ENCODE results near the gene CSNK1G2.

The CSNK1G2 gene

DNA sequence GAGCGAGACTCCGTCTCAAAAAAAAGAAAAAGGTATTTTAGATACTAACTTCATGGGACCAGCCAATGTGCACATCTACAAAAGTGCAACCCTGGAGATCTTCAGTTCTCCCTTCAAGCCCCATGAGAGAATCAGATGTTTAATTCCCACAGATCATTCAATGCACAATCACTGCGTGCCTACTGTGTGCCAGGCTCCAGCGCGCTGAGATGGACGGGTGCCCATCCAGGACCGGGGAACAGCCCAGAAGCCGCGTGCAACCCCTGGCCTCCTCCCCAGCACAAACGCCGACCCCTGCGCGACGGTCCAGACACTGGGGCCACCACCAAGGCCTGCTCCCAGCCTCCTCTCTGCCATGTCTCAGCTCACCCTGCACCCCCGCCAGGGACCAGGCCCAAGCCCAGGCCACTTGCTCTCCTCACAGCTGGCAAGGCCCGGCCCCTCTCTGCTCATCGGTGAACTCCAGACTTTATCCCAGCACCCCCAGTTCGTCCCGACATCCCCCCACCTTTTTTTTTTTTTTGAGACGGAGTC is 69.2 kb downstream of the CSNK1G2 start:
- POLR2A ChIA-PET, result no interaction called here
- 96% methylated on average over 18 of the region's 20 CpGs for WGBS (ENCODE audit: insufficient coverage)
- DNase-seq, result no peak

DNA sequence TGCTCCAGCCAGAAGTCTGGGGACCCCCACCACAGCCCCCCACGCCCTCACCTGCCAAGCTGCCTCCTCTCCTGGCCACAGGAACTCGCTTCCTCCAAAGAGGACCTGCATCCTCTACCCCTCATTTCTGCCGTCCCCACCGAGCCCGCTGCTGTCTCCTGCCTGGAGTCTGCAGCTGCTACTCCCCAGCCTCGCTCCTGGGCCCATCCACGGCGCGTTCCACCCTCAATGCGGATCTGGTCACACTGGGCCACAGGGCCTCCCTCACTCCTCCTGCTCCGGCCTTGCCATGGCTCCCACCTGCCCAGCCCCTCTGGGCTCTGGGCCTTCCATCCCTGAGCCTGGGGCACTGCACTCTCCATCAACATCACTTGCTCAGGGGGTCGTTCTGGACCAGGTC is 70.2 kb downstream of the CSNK1G2 start:
- Histone ChIP-seq H3K4me3 (ENCODE audit: control insufficient read depth in 1 of 7, extremely low read depth in 1 of 7, insufficient read depth in 4 of 7, low read depth in 2 of 7, low read length in 6 of 7) (no peak overlapping the region), H3K9me3 (ENCODE audit: control extremely low read depth in 1 of 5, control insufficient read depth in 4 of 5, insufficient read depth in 2 of 5, low read depth in 1 of 5, low read length in 4 of 5) (no peaks in the 10 kb centered on the region), H3K36me3 (ENCODE audit: control insufficient read depth in 4 of 4, insufficient read depth in 4 of 4, low read length in 3 of 4) (peaks cover 0 to 11% (median 1%) of the 10 kb centered on the region in 4 experiments), H3K4me1 (ENCODE audit: control extremely low read depth in 1 of 4, control insufficient read depth in 4 of 4, insufficient read depth in 4 of 4, low read length in 3 of 4) (peaks cover 0 to 24% (median 14%) of the 10 kb centered on the region in 4 experiments), H3K27me3 (replicated peaks in 2 of 5; ENCODE audit: control insufficient read depth in 4 of 5, insufficient read depth in 5 of 5, low read length in 4 of 5) (no peaks in the 10 kb centered on the region), H3K27ac (ENCODE audit: insufficient read depth in 1 of 2, low read depth in 1 of 2, low read length in 2 of 2, poor library complexity in 1 of 2, severe bottlenecking in 2 of 2) (no peak overlapping the region)
- ChIA-PET CTCF (interaction anchor here (0.6 kb wide), 1 partner anchor 81 kb away, joined by 3 read pairs; no protein-coding TSS in a partner anchor), POLR2A (no interaction called here)
- DNase-seq, result no peak
- 92% methylated on average over 9 of the region's 12 CpGs for WGBS (ENCODE audit: insufficient coverage)

More for the DNA sequence above, 69.2 kb downstream of the CSNK1G2 start:
- Histone ChIP-seq H3K4me3 (ENCODE audit: control insufficient read depth in 1 of 7, extremely low read depth in 1 of 7, insufficient read depth in 4 of 7, low read depth in 2 of 7, low read length in 6 of 7) (no peak overlapping the region), H3K4me1 (ENCODE audit: control extremely low read depth in 1 of 4, control insufficient read depth in 4 of 4, insufficient read depth in 4 of 4, low read length in 3 of 4) (peaks cover 0 to 29% (median 15%) of the 10 kb centered on the region in 4 experiments), H3K36me3 (ENCODE audit: control insufficient read depth in 4 of 4, insufficient read depth in 4 of 4, low read length in 3 of 4) (peaks cover 0 to 11% (median 1%) of the 10 kb centered on the region in 4 experiments), H3K27ac (ENCODE audit: insufficient read depth in 1 of 2, low read depth in 1 of 2, low read length in 2 of 2, poor library complexity in 1 of 2, severe bottlenecking in 2 of 2) (no peak overlapping the region), H3K9me3 (ENCODE audit: control extremely low read depth in 1 of 5, control insufficient read depth in 4 of 5, insufficient read depth in 2 of 5, low read depth in 1 of 5, low read length in 4 of 5) (no peaks in the 10 kb centered on the region), H3K27me3 (replicated peaks in 2 of 5; ENCODE audit: control insufficient read depth in 4 of 5, insufficient read depth in 5 of 5, low read length in 4 of 5) (no peaks in the 10 kb centered on the region)
- CTCF ChIA-PET, result no interaction called here

DNA sequence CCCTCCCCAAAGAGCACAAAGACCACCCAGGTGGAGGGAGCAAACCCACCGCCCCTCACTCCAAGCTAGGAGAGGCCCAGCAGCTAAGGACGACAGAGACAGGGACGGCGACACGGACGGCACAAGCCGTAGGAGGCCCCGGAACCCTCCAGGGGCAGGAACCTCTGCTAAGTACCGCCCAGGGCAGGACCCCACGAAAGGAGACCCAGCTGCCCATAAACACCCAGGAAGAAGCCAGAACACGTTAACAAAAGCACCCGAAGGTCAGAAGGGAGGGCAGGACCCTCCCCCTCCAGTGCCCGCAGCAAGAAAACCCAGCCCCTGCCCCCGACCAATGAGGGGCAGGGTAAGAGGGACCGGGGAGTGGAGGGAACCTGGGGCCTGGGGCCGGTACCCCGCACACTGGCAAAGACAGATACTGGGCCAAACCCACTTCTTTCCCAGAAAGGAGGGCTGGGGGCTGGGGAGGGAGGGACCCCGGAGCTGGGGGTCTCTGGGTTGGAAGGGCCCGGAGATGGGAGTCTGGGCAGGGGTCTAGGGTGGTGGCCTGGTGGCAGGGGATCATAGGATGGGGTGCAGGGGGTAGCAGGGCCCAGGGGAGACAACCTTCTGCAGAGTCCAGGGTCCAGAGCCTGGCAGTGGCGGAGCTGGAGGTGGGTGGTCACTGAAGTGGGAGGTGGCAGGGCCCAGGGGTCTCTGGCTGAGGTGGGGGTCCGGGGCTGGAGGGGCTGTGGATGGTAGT is 72.1 kb downstream of the CSNK1G2 start:
- POLR2A ChIA-PET, result interaction anchor here (0.8 kb wide), 1 partner anchor 17 kb away, joined by 3 read pairs; no protein-coding TSS in a partner anchor
- H3K36me3 ChIP-seq (ENCODE audit: control insufficient read depth in 4 of 4, insufficient read depth in 4 of 4, low read length in 3 of 4), result peaks cover 0 to 11% (median 1%) of the 10 kb centered on the region in 4 experiments
- 98% methylated on average over 19 of the region's 21 CpGs for WGBS (ENCODE audit: insufficient coverage)
- H3K4me1 ChIP-seq (ENCODE audit: control extremely low read depth in 1 of 4, control insufficient read depth in 4 of 4, insufficient read depth in 4 of 4, low read length in 3 of 4), result peaks cover 0 to 28% (median 17%) of the 10 kb centered on the region in 4 experiments
- CTCF ChIA-PET, result no interaction called here
- no peaks in the 10 kb centered on the region for H3K27me3 ChIP-seq (replicated peaks in 2 of 5; ENCODE audit: control insufficient read depth in 4 of 5, insufficient read depth in 5 of 5, low read length in 4 of 5)
- H3K9me3 ChIP-seq (ENCODE audit: control extremely low read depth in 1 of 5, control insufficient read depth in 4 of 5, insufficient read depth in 2 of 5, low read depth in 1 of 5, low read length in 4 of 5), result no peaks in the 10 kb centered on the region
- no peak for DNase-seq
- no peak overlapping the region for H3K4me3 ChIP-seq (ENCODE audit: control insufficient read depth in 1 of 7, extremely low read depth in 1 of 7, insufficient read depth in 4 of 7, low read depth in 2 of 7, low read length in 6 of 7)
- H3K27ac ChIP-seq (ENCODE audit: insufficient read depth in 1 of 2, low read depth in 1 of 2, low read length in 2 of 2, poor library complexity in 1 of 2, severe bottlenecking in 2 of 2), result peak overlapping the region in 1 of 2 experiments; percentile 34

DNA sequence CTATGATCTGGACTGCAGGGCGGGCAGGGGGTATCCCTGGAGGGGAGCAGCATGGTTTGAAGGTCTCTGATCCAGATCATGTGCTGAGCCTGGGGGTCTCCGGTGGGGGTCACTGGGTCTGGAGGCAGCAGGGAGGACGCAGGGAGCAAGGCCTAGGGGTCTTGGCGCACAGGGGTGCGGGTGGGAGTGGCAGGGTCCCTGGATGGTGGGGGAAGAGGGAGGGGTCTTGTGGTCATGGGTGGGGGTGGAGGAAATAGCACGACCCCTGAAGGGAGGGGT is 72.7 kb downstream of the CSNK1G2 start:
- Histone ChIP-seq H3K36me3 (ENCODE audit: control insufficient read depth in 4 of 4, insufficient read depth in 4 of 4, low read length in 3 of 4) (peaks cover 0 to 11% (median 1%) of the 10 kb centered on the region in 4 experiments), H3K4me3 (ENCODE audit: control insufficient read depth in 1 of 7, extremely low read depth in 1 of 7, insufficient read depth in 4 of 7, low read depth in 2 of 7, low read length in 6 of 7) (no peak overlapping the region), H3K27ac (ENCODE audit: insufficient read depth in 1 of 2, low read depth in 1 of 2, low read length in 2 of 2, poor library complexity in 1 of 2, severe bottlenecking in 2 of 2) (no peak overlapping the region), H3K27me3 (replicated peaks in 2 of 5; ENCODE audit: control insufficient read depth in 4 of 5, insufficient read depth in 5 of 5, low read length in 4 of 5) (no peaks in the 10 kb centered on the region), H3K9me3 (ENCODE audit: control extremely low read depth in 1 of 5, control insufficient read depth in 4 of 5, insufficient read depth in 2 of 5, low read depth in 1 of 5, low read length in 4 of 5) (no peaks in the 10 kb centered on the region), H3K4me1 (ENCODE audit: control extremely low read depth in 1 of 4, control insufficient read depth in 4 of 4, insufficient read depth in 4 of 4, low read length in 3 of 4) (peaks cover 0 to 28% (median 17%) of the 10 kb centered on the region in 4 experiments)
- WGBS (ENCODE audit: insufficient coverage), result 83% methylated on average over 3 of the region's 6 CpGs
- ChIA-PET POLR2A (interaction anchor here (0.8 kb wide), 1 partner anchor 18 kb away, joined by 3 read pairs; no protein-coding TSS in a partner anchor), CTCF (no interaction called here)
- no peak for DNase-seq

DNA sequence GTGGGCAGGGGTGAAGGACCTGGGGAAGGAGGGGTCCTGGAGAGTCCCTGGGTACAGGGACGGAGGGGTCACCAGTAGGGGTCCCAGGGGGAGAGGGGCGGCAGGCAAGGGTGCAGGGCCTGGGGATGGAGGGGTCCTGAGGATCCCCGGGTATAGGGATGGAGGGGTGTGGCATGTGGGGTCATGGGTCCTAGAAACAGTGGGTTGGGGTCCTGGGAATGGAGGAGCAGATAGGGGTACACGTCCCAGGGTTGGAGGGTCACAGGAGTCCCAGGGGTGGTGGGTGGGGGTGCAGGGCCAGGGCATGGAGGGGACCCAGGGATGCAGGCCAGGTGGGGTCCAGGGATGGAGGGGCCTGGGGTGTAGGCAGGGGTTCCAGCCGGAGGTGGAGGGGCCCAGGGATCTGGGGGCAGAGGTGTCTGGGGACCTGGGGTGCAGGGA is 73.2 kb downstream of the CSNK1G2 start:
- H3K4me1 ChIP-seq (ENCODE audit: control extremely low read depth in 1 of 4, control insufficient read depth in 4 of 4, insufficient read depth in 4 of 4, low read length in 3 of 4), result peaks cover 0 to 28% (median 17%) of the 10 kb centered on the region in 4 experiments
- no peaks in the 10 kb centered on the region for H3K9me3 ChIP-seq (ENCODE audit: control extremely low read depth in 1 of 5, control insufficient read depth in 4 of 5, insufficient read depth in 2 of 5, low read depth in 1 of 5, low read length in 4 of 5)
- H3K27ac ChIP-seq (ENCODE audit: insufficient read depth in 1 of 2, low read depth in 1 of 2, low read length in 2 of 2, poor library complexity in 1 of 2, severe bottlenecking in 2 of 2), result no peak overlapping the region
- H3K4me3 ChIP-seq (ENCODE audit: control insufficient read depth in 1 of 7, extremely low read depth in 1 of 7, insufficient read depth in 4 of 7, low read depth in 2 of 7, low read length in 6 of 7), result peak overlapping the region in 1 of 7 experiments; percentile 84
- WGBS (ENCODE audit: insufficient coverage), result 78% methylated on average over 4 of the region's 5 CpGs
- peaks cover 0 to 11% (median 1%) of the 10 kb centered on the region in 4 experiments for H3K36me3 ChIP-seq (ENCODE audit: control insufficient read depth in 4 of 4, insufficient read depth in 4 of 4, low read length in 3 of 4)
- POLR2A ChIA-PET, result no interaction called here
- DNase-seq, result no peak
- H3K27me3 ChIP-seq (replicated peaks in 2 of 5; ENCODE audit: control insufficient read depth in 4 of 5, insufficient read depth in 5 of 5, low read length in 4 of 5), result no peaks in the 10 kb centered on the region
- CTCF ChIA-PET, result no interaction called here

DNA sequence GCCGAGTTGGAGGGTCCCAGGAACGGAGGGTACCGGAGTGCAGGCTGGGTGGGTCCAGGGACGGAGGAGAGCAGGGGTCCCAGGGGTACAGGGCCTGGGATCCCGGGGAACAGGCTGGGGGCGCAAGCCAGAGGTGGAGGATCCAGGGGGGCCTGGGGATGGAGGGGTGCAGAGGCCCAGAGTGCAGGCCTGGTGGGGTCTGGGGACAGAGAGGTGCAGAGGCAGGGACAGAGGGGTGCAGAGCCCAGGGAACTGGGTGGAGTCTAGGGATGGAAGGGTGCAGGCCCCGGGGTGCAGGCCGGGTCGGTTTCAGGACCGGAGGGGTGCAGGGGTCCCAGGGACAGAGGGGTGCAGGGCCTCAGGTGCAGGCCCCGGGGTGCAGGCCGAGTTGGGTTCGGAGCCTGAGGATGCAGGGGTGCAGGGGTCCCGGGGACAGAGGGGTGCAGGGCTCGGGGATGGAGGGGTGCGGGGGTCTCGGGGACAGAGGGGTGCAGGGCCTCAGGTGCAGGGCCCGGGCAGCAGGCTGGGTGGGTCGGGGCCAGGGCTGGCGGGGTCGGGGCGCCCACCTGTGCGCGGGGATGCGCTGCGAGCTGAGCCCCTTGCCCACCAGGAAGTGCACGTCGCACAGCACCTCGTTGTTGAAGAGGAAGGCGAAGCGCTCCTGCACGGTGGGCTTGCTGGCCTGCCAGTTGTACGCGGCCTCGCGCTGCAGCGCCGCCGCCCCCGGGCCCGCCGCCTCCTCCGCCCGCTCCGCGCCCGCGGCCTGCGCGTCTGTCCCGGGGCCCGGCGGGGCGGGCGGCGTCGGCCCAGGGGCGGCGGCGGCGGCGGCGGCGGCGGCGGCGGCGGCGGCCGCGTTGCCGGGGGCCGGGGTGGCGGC is 74.0 kb downstream of the CSNK1G2 start:
- CTCF ChIA-PET, result no interaction called here

More for the DNA sequence above, 74.0 kb downstream of the CSNK1G2 start:
- POLR2A ChIA-PET, result interaction anchor here (0.7 to 1.1 kb wide), 2 partner anchors 37 to 59 kb away, joined by 3 to 4 read pairs; no protein-coding TSS in a partner anchor
- Histone ChIP-seq H3K4me1 (ENCODE audit: control extremely low read depth in 1 of 4, control insufficient read depth in 4 of 4, insufficient read depth in 4 of 4, low read length in 3 of 4) (peaks cover 0 to 32% (median 19%) of the 10 kb centered on the region in 4 experiments), H3K27me3 (replicated peaks in 2 of 5; ENCODE audit: control insufficient read depth in 4 of 5, insufficient read depth in 5 of 5, low read length in 4 of 5) (no peaks in the 10 kb centered on the region), H3K36me3 (ENCODE audit: control insufficient read depth in 4 of 4, insufficient read depth in 4 of 4, low read length in 3 of 4) (peaks cover 0 to 11% (median 1%) of the 10 kb centered on the region in 4 experiments), H3K4me3 (ENCODE audit: control insufficient read depth in 1 of 7, extremely low read depth in 1 of 7, insufficient read depth in 4 of 7, low read depth in 2 of 7, low read length in 6 of 7) (peak overlapping the region in 6 of 7 experiments; percentile 37 to 84 (median 60)), H3K27ac (ENCODE audit: insufficient read depth in 1 of 2, low read depth in 1 of 2, low read length in 2 of 2, poor library complexity in 1 of 2, severe bottlenecking in 2 of 2) (no peak overlapping the region), H3K9me3 (ENCODE audit: control extremely low read depth in 1 of 5, control insufficient read depth in 4 of 5, insufficient read depth in 2 of 5, low read depth in 1 of 5, low read length in 4 of 5) (no peaks in the 10 kb centered on the region)
- peak in 2 of 3 donors; percentile 49 to 66 for DNase-seq
- WGBS (ENCODE audit: insufficient coverage), result 15% methylated on average over 47 of the region's 74 CpGs
